ENCODE measurements around the gene ZNF688. TPM values are rescaled to one million over a fixed set of nuclear protein-coding genes. Genes with fewer than 3 reads are reported as not detected.

Gene ZNF688
- total and polyA plus RNA-seq, 9 of the 15 experiments (the other 6 are each of a cell fraction or from before 2014, with no cell fraction given), result 0.48 to 12.9 (median 4.5) TPM

DNA sequence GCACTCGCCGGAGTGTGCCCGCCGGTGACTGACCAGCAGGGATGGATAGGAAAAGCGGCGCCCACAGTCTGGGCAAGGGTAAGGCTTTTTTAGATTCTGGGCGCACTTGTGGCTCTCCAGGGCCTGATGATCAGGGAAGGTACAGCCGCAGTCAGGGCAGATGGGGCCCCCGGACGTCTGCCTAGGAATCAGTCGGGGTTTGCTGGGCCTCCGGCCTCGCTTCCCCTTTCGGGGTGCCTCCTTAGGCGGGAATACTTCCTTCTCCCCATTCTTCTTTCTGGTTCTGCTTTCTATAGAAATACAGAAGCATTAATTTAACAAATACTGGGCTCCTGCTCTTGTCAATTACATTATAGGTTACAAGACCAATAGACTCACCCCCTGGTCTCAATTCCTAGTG is 33.6 kb upstream of the ZNF688 start:
- WGBS (ENCODE audit: insufficient coverage, low coverage, missing lambda C conversion rate), result 98% methylated on average over 9 of the region's 15 CpGs
- Histone ChIP-seq H3K9ac (ENCODE audit: insufficient read depth in 1 of 2, low read depth in 2 of 2, low read length in 2 of 2) (no peak overlapping the region), H3K4me2 (ENCODE audit: insufficient read depth, low read length) (no peak overlapping the region), H3K9me1 (ENCODE audit: control insufficient read depth, insufficient read depth, low read length) (no peaks in the 10 kb centered on the region), H3K9me3 (replicated peaks; ENCODE audit: control insufficient read depth, insufficient read depth, low read depth, low read length) (no peaks in the 10 kb centered on the region), H3K4me1 (replicated peaks in 1 of 2; ENCODE audit: control insufficient read depth in 2 of 2, insufficient read depth in 2 of 2, low read length in 2 of 2) (peaks cover 7 to 24% of the 10 kb centered on the region in 2 experiments; a peak in 4 of 5 replicates), H3K79me2 (ENCODE audit: control insufficient read depth, insufficient read depth, low read length) (peaks cover 17% of the 10 kb centered on the region), H3K4me3 (no peak overlapping the region), H3K27ac (ENCODE audit: extremely low read depth, low read depth, low read length) (no peak overlapping the region), H3K36me3 (ENCODE audit: control insufficient read depth, insufficient read depth, low read length) (peaks cover 60% of the 10 kb centered on the region), H3K27me3 (ENCODE audit: control insufficient read depth in 2 of 2, insufficient read depth in 2 of 2, low read length in 2 of 2) (no peaks in the 10 kb centered on the region), H2AFZ (ENCODE audit: low read depth, low read length) (no peak overlapping the region), H4K20me1 (replicated peaks; ENCODE audit: control insufficient read depth, insufficient read depth, low read length) (no peaks in the 10 kb centered on the region)
- no peak for FAIRE-seq
- DNase-seq (ENCODE audit: extremely low read depth in 1 of 4, low spot score in 3 of 4), result no peak
- intact Hi-C loops (cut with micrococcal nuclease) (no loop called here), in situ Hi-C loops (cut with MboI) (no loop called here)
- POLR2A ChIA-PET, result interaction anchor here (0.6 to 0.8 kb wide), 2 partner anchors 69 to 115 kb away, joined by 3 read pairs; no protein-coding TSS in a partner anchor
- CTCF ChIA-PET (ENCODE audit: low intra/inter-chr PET ratio), result no interaction called here
- no peak for ATAC-seq
- BruUV-seq (replicated peaks), result no TSS peak
- TF ChIP-seq SRSF1 (IDR thresholded peaks at IDR 0.05; ENCODE audit: low read depth, low read length), result no peak
- TF ChIP-seq, protein P1, sequence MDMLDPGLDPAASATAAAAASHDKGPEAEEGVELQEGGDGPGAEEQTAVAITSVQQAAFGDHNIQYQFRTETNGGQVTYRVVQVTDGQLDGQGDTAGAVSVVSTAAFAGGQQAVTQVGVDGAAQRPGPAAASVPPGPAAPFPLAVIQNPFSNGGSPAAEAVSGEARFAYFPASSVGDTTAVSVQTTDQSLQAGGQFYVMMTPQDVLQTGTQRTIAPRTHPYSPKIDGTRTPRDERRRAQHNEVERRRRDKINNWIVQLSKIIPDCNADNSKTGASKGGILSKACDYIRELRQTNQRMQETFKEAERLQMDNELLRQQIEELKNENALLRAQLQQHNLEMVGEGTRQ (CRISPR knock-in tag; IDR thresholded peaks at IDR 0.05), result no peak
- no peak for TF ChIP-seq ZNF41 (CRISPR knock-in tag; conservative IDR thresholded peaks at IDR 0.05)
- no peak for TF ChIP-seq GTF2A2 (tag; IDR thresholded peaks at IDR 0.05)

DNA sequence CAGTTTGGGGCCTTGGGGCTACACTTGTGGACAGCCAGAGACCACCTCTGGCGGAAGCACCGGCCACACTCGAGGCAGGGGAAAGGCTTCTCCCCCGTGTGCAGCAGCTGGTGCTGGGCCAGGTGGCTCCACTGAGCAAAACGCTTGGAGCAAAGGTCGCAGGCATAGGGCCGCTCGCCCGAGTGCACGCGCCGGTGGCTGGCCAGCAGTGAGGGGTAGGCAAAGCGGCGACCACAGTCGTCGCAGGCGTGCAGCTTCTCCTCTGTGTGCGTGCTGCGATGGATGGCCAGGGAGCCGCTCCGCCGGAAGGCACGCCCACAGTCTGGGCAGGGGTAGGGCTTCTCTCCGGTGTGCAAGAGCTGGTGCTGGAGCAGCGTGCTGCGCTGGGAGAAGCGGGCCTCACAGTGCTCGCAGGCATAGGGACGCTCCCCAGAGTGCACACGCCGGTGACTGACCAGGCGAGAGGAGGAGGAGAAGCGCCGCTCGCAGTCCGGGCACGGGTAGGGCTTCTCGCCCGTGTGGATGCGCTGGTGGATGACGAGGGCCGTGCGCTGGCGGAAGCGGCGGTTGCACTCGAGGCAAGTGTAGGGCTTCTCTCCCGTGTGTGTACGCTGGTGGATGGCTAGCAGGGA is 32.9 kb upstream of the ZNF688 start:
- CTCF ChIA-PET (ENCODE audit: low intra/inter-chr PET ratio), result no interaction called here
- intact Hi-C loops (cut with micrococcal nuclease), result no loop called here

More for the DNA sequence above, 32.9 kb upstream of the ZNF688 start:
- Histone ChIP-seq H3K9me3 (replicated peaks; ENCODE audit: control insufficient read depth, insufficient read depth, low read depth, low read length) (no peaks in the 10 kb centered on the region), H3K27ac (ENCODE audit: extremely low read depth, low read depth, low read length) (no peak overlapping the region), H2AFZ (ENCODE audit: low read depth, low read length) (no peak overlapping the region), H3K9ac (ENCODE audit: insufficient read depth in 1 of 2, low read depth in 2 of 2, low read length in 2 of 2) (peak overlapping the region in 1 of 2 experiments; percentile 42; a peak in 2 of 4 replicates), H3K9me1 (ENCODE audit: control insufficient read depth, insufficient read depth, low read length) (no peaks in the 10 kb centered on the region), H4K20me1 (replicated peaks; ENCODE audit: control insufficient read depth, insufficient read depth, low read length) (no peaks in the 10 kb centered on the region), H3K4me1 (replicated peaks in 1 of 2; ENCODE audit: control insufficient read depth in 2 of 2, insufficient read depth in 2 of 2, low read length in 2 of 2) (peaks cover 7 to 17% of the 10 kb centered on the region in 2 experiments; a peak in 4 of 5 replicates), H3K4me2 (ENCODE audit: insufficient read depth, low read length) (no peak overlapping the region), H3K79me2 (ENCODE audit: control insufficient read depth, insufficient read depth, low read length) (peaks cover 10% of the 10 kb centered on the region), H3K4me3 (no peak overlapping the region), H3K27me3 (ENCODE audit: control insufficient read depth in 2 of 2, insufficient read depth in 2 of 2, low read length in 2 of 2) (no peaks in the 10 kb centered on the region), H3K36me3 (ENCODE audit: control insufficient read depth, insufficient read depth, low read length) (peaks cover 60% of the 10 kb centered on the region)
- in situ Hi-C loops (cut with MboI), result no loop called here
- ATAC-seq (no peak), FAIRE-seq (no peak), DNase-seq (ENCODE audit: extremely low read depth in 1 of 4, low spot score in 3 of 4) (no peak)
- WGBS (ENCODE audit: insufficient coverage, low coverage, missing lambda C conversion rate), result 92% methylated on average over 29 of the region's 49 CpGs
- TF ChIP-seq, protein P2, sequence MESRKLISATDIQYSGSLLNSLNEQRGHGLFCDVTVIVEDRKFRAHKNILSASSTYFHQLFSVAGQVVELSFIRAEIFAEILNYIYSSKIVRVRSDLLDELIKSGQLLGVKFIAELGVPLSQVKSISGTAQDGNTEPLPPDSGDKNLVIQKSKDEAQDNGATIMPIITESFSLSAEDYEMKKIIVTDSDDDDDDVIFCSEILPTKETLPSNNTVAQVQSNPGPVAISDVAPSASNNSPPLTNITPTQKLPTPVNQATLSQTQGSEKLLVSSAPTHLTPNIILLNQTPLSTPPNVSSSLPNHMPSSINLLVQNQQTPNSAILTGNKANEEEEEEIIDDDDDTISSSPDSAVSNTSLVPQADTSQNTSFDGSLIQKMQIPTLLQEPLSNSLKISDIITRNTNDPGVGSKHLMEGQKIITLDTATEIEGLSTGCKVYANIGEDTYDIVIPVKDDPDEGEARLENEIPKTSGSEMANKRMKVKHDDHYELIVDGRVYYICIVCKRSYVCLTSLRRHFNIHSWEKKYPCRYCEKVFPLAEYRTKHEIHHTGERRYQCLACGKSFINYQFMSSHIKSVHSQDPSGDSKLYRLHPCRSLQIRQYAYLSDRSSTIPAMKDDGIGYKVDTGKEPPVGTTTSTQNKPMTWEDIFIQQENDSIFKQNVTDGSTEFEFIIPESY (CRISPR knock-in tag; IDR thresholded peaks at IDR 0.05), result peak; percentile 88
- TF ChIP-seq RBFOX2 (IDR thresholded peaks at IDR 0.05; ENCODE audit: low read depth, low read length) (peak; percentile 62), EWSR1 (IDR thresholded peaks at IDR 0.05; ENCODE audit: borderline replicate concordance, low read depth, partially characterized antibody) (no peak), POLR2G (IDR thresholded peaks at IDR 0.05; ENCODE audit: low read depth, low read length) (peak; percentile 57; the same call in 1 of the 2 replicates)
- POLR2A ChIA-PET, result no interaction called here
- BruUV-seq (replicated peaks), result no TSS peak
